NCI-H524 treated with DMSO at 0.1 percent for 48 hours (cell line): Measurements from ENCODE around the gene TEPSIN.

ENCODE experiments used
- DNase-seq: peaks from one replicate; lab custom pipeline; 2025; lab: John Stamatoyannopoulos, UW

Gene TEPSIN

GRCh38 chr17:81221371-81221841, 17.4 kb downstream of the TEPSIN start:
- DNase-seq, result no peak

GRCh38 chr17:81219476-81220180, 19.2 kb downstream of the TEPSIN start:
- DNase-seq, result no peak

- DNase-seq, result no peak
Measured at GRCh38 chr17:81218991-81219390, 19.9 kb downstream of the TEPSIN start.

GRCh38 chr17:81218459-81218858, 20.4 kb downstream of the TEPSIN start:
- DNase-seq, result no peak

GRCh38 chr17:81217491-81217890, 21.4 kb downstream of the TEPSIN start:
- DNase-seq, result no peak

- DNase-seq, result no peak
Measured at GRCh38 chr17:81213978-81214377, 24.9 kb downstream of the TEPSIN start.

GRCh38 chr17:81212365-81212764, 26.5 kb downstream of the TEPSIN start:
- DNase-seq, result no peak

GRCh38 chr17:81210868-81211267, 28.0 kb downstream of the TEPSIN start:
- no peak for DNase-seq

- DNase-seq, result no peak
Measured at GRCh38 chr17:81210466-81210865, 28.4 kb downstream of the TEPSIN start.

- DNase-seq, result no peak
Measured at GRCh38 chr17:81209141-81209540, 29.7 kb downstream of the TEPSIN start.

- DNase-seq, result no peak
Measured at GRCh38 chr17:81208651-81209050, 30.2 kb downstream of the TEPSIN start.

- no peak for DNase-seq
Measured at GRCh38 chr17:81207610-81208581, 31.0 kb downstream of the TEPSIN start.

- DNase-seq, result no peak
Measured at GRCh38 chr17:81206657-81207056, 32.2 kb downstream of the TEPSIN start.

- no peak for DNase-seq
Measured at GRCh38 chr17:81206166-81206565, 32.7 kb downstream of the TEPSIN start.

GRCh38 chr17:81204578-81204977, 34.3 kb downstream of the TEPSIN start:
- DNase-seq, result no peak

- no peak for DNase-seq
Measured at GRCh38 chr17:81203136-81203535, 35.7 kb downstream of the TEPSIN start.

- no peak for DNase-seq
Measured at GRCh38 chr17:81202318-81202717, 36.5 kb downstream of the TEPSIN start.

- peak; percentile 27 for DNase-seq
Measured at GRCh38 chr17:81200695-81201580, 37.9 kb downstream of the TEPSIN start.

- DNase-seq, result no peak
Measured at GRCh38 chr17:81200201-81200600, 38.7 kb downstream of the TEPSIN start.

- DNase-seq, result no peak
Measured at GRCh38 chr17:81199482-81199830, 39.4 kb downstream of the TEPSIN start.

- DNase-seq, result no peak
Measured at GRCh38 chr17:81198826-81199481, 39.9 kb downstream of the TEPSIN start.
